Parathyroid adenoma (tissue), 2 donors: ENCODE measurements around the gene ABAT.
A peak's percentile ranks its signal among the peaks of the same experiment; 100 is the strongest.

Experiments
- H2AFZ ChIP-seq: fragments of 300-600 bp; sonication (generic); one replicate; pipeline ENCODE4 v1.7.0; 2017; ENCODE audit warnings: antibody characterized with exemption, mild to moderate bottlenecking
- H3K27ac ChIP-seq: fragments of 300-600 bp; sonication (generic); one replicate; pipeline ENCODE4 v1.7.0; 2017
- H3K27me3 ChIP-seq: fragments of 300-600 bp; sonication (generic); one replicate; pipeline ENCODE4 v1.7.0; 2017; ENCODE audit warnings: low read length; ENCODE audit not compliant: control insufficient read depth, insufficient read depth
- H3K36me3 ChIP-seq: fragments of 300-600 bp; sonication (generic); one replicate; pipeline ENCODE4 v1.7.0; 2017; ENCODE audit warnings: low read length; ENCODE audit not compliant: control insufficient read depth, insufficient read depth
- H3K4me1 ChIP-seq: fragments of 300-600 bp; sonication (generic); one replicate; pipeline ENCODE4 v1.7.0; 2017; ENCODE audit warnings: control low read depth
- H3K4me2 ChIP-seq: fragments of 300-600 bp; sonication (generic); one replicate; pipeline ENCODE4 v1.7.0; 2017; ENCODE audit warnings: low read length
- H3K4me3 ChIP-seq: fragments of 300-600 bp; sonication (generic); one replicate; pipeline ENCODE4 v1.7.0; 2017; ENCODE audit warnings: low read depth, low read length
- H3K79me2 ChIP-seq: fragments of 300-600 bp; sonication (generic); one replicate; pipeline ENCODE4 v1.7.0; 2017; ENCODE audit warnings: control low read depth
- H3K9ac ChIP-seq: fragments of 300-600 bp; sonication (generic); one replicate; pipeline ENCODE4 v1.7.0; 2017; ENCODE audit warnings: mild to moderate bottlenecking
- H3K9me3 ChIP-seq: fragments of 300-600 bp; sonication (generic); one replicate; pipeline ENCODE4 v1.7.0; 2017; ENCODE audit warnings: low read length; ENCODE audit not compliant: control insufficient read depth
- TF ChIP-seq, protein P1 (sequence below): fragments of 300-600 bp; sonication (generic); IDR thresholded peaks from one replicate; pipeline ENCODE4 v1.7.0; 2017; ENCODE audit warnings: antibody characterized with exemption, mild to moderate bottlenecking
- donor health status: primary hyperparathyroidism.

ABAT gene

DNA sequence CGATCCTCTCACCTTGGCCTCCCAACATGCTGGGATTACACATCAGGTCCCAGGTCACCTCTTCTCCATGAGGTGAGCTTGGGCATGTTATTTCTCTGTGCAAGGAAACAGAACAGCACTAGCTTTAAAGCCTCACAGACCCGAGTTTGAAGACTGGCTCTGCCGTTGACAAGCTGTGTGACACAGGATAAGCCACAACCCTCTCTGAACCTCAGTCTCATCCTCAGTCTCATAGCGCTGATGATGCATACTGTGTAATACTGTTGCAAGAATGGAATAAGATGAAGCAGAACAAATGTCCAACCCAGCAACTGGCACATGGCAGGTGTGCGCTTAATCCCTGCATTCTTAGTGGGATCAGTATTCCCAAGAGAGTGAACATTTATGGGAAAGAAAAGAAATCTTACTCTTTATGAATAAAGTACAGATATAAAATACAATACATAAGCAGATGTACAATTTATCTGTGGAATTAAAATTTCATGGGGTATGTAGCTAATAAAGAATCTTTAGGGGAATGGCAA lies 43.5 kb downstream of the ABAT start:
- Histone ChIP-seq H3K79me2 (no peaks in the 10 kb centered on the region), H3K9ac (no peak overlapping the region), H3K36me3 (no peaks in the 10 kb centered on the region), H3K9me3 (no peaks in the 10 kb centered on the region), H3K4me1 (no peaks in the 10 kb centered on the region), H3K27me3 (no peaks in the 10 kb centered on the region), H3K4me2 (no peak overlapping the region), H3K4me3 (no peak overlapping the region), H3K27ac (no peak overlapping the region), H2AFZ (no peak overlapping the region)
- TF ChIP-seq, protein P1, sequence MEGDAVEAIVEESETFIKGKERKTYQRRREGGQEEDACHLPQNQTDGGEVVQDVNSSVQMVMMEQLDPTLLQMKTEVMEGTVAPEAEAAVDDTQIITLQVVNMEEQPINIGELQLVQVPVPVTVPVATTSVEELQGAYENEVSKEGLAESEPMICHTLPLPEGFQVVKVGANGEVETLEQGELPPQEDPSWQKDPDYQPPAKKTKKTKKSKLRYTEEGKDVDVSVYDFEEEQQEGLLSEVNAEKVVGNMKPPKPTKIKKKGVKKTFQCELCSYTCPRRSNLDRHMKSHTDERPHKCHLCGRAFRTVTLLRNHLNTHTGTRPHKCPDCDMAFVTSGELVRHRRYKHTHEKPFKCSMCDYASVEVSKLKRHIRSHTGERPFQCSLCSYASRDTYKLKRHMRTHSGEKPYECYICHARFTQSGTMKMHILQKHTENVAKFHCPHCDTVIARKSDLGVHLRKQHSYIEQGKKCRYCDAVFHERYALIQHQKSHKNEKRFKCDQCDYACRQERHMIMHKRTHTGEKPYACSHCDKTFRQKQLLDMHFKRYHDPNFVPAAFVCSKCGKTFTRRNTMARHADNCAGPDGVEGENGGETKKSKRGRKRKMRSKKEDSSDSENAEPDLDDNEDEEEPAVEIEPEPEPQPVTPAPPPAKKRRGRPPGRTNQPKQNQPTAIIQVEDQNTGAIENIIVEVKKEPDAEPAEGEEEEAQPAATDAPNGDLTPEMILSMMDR, result no peak

GRCh38 chr16:8718851-8719680 lies 44.6 kb downstream of the ABAT start:
- no peak overlapping the region for H3K27ac ChIP-seq

GRCh38 chr16:8720080-8720966 lies 45.9 kb downstream of the ABAT start:
- H3K36me3 ChIP-seq, result no peaks in the 10 kb centered on the region
- no peak overlapping the region for H3K4me3 ChIP-seq
- H3K9ac ChIP-seq, result no peak overlapping the region
- no peaks in the 10 kb centered on the region for H3K79me2 ChIP-seq
- H3K4me2 ChIP-seq, result no peak overlapping the region
- no peak overlapping the region for H3K27ac ChIP-seq
- TF ChIP-seq, protein P1, result no peak
- H3K4me1 ChIP-seq, result no peaks in the 10 kb centered on the region
- no peaks in the 10 kb centered on the region for H3K9me3 ChIP-seq
- no peaks in the 10 kb centered on the region for H3K27me3 ChIP-seq
- H2AFZ ChIP-seq, result no peak overlapping the region

More at GRCh38 chr16:8718851-8719680, 44.6 kb downstream of the ABAT start:
- Histone ChIP-seq H2AFZ (peak overlapping the region; percentile 13), H3K27me3 (no peaks in the 10 kb centered on the region), H3K9ac (no peak overlapping the region), H3K36me3 (no peaks in the 10 kb centered on the region), H3K4me2 (peak overlapping the region; percentile 47), H3K4me1 (no peaks in the 10 kb centered on the region), H3K79me2 (no peaks in the 10 kb centered on the region), H3K4me3 (no peak overlapping the region), H3K9me3 (no peaks in the 10 kb centered on the region)
- TF ChIP-seq, protein P1, result no peak

GRCh38 chr16:8720967-8721308 lies 46.5 kb downstream of the ABAT start:
- Histone ChIP-seq H3K79me2 (no peaks in the 10 kb centered on the region), H3K9me3 (no peaks in the 10 kb centered on the region), H2AFZ (no peak overlapping the region), H3K27me3 (no peaks in the 10 kb centered on the region), H3K36me3 (no peaks in the 10 kb centered on the region), H3K4me3 (no peak overlapping the region), H3K4me1 (no peaks in the 10 kb centered on the region), H3K27ac (no peak overlapping the region), H3K9ac (no peak overlapping the region), H3K4me2 (no peak overlapping the region)
- TF ChIP-seq, protein P1, result no peak
